SK-N-SH (cell line): ENCODE measurements around the gene PLEKHM2. TPM values are rescaled to one million over a fixed set of nuclear protein-coding genes. Genes with fewer than 3 reads are reported as not detected.
A peak's percentile ranks its signal among the peaks of the same experiment; 100 is the strongest.

Experiments
- CTCF ChIA-PET: fragments of 300-600, 350-600 bp; formaldehyde crosslinking; extraction: SDS; loops from one replicate; lab custom pipeline; 2021; lab: Yijun Ruan, JAX
- POLR2A ChIA-PET: fragments of 350-600 bp; sonication (Branson Sonifier 250); formaldehyde crosslinking; extraction: SDS; loops from one replicate; lab custom pipeline; 2020; ENCODE audit warnings: antibody characterized with exemption, inconsistent platforms; lab: Yijun Ruan, JAX
- DNase-seq: peaks from one replicate; pipeline ENCODE4 v3.0.0; 2012
- H2AFZ ChIP-seq: fragments of 200-600 bp; sonication (generic); 2 replicates; pipeline ENCODE4 v1.8.1; 2016; ENCODE audit warnings: antibody characterized with exemption, mild to moderate bottlenecking, low read depth
- H3F3A ChIP-seq: fragments of 200-600 bp; sonication (generic); replicated peaks from 2 replicates; pipeline ENCODE3; 2016; ENCODE audit warnings: antibody characterized with exemption, mild to moderate bottlenecking; ENCODE audit not compliant: insufficient read depth
- H3K27ac ChIP-seq, 2 experiments: fragments of 200-500 bp in 1 of 2; fragments of 200-600 bp in 1 of 2; sonication (Bioruptor generic) in 1 of 2; sonication (generic), shearing (Covaris generic) in 1 of 2; 2 replicates each; pipeline versions ENCODE4 v1.5.1 to v1.6.1; 2014 to 2016; ENCODE audit warnings: low read depth in 2 of 2, inconsistent platforms in 1 of 2, low read length in 1 of 2, mild to moderate bottlenecking in 1 of 2, mixed read lengths in 1 of 2
- H3K27me3 ChIP-seq: fragments of 200-600 bp; sonication (generic), shearing (Covaris generic); 2 replicates; pipeline ENCODE4 v1.6.1; 2016; ENCODE audit warnings: mixed run types; ENCODE audit not compliant: insufficient read depth
- H3K36me3 ChIP-seq, 2 experiments: fragments of 200-500 bp in 1 of 2; fragments of 200-600 bp in 1 of 2; sonication (Bioruptor generic) in 1 of 2; sonication (generic) in 1 of 2; replicated peaks in 1 of 2; 2 replicates each; pipeline versions ENCODE3 to v1.5.1; 2014 to 2016; ENCODE audit warnings: low read length in 1 of 2, mild to moderate bottlenecking in 1 of 2; ENCODE audit not compliant: insufficient read depth in 2 of 2, control insufficient read depth in 1 of 2
- H3K4me1 ChIP-seq, 2 experiments: fragments of 200-500 bp in 1 of 2; fragments of 200-600 bp in 1 of 2; sonication (Bioruptor generic) in 1 of 2; sonication (generic), shearing (Covaris generic) in 1 of 2; 2 replicates each; pipeline versions ENCODE4 v1.5.1 to v1.6.1; 2014 to 2016; ENCODE audit warnings: low read depth in 1 of 2, low read length in 1 of 2, mixed run types in 1 of 2; ENCODE audit not compliant: insufficient read depth in 2 of 2, control insufficient read depth in 1 of 2
- H3K4me2 ChIP-seq: fragments of 200-600 bp; sonication (generic), shearing (Covaris generic); 2 replicates; pipeline ENCODE4 v1.6.1; 2017; ENCODE audit warnings: mixed run types
- H3K4me3 ChIP-seq, 2 experiments: fragments of 200-500 bp in 1 of 2; fragments of 200-600 bp in 1 of 2; sonication (Bioruptor generic) in 1 of 2; sonication (generic), shearing (Covaris generic) in 1 of 2; 2 replicates each; pipeline versions ENCODE4 v1.5.1 to v1.8.1; 2014 to 2016; ENCODE audit warnings: low read depth in 2 of 2, inconsistent platforms in 1 of 2, low read length in 1 of 2, mild to moderate bottlenecking in 1 of 2, mixed read lengths in 1 of 2, moderate library complexity in 1 of 2
- H3K79me2 ChIP-seq: fragments of 200-600 bp; sonication (generic); 2 replicates; pipeline ENCODE4 v1.8.1; 2017; ENCODE audit warnings: mild to moderate bottlenecking; ENCODE audit not compliant: insufficient read depth
- H3K9ac ChIP-seq: fragments of 200-600 bp; sonication (generic); 2 replicates; pipeline ENCODE4 v1.6.1; 2017; ENCODE audit warnings: mixed run types
- H3K9me2 ChIP-seq: fragments of 200-600 bp; sonication (generic); 2 replicates; pipeline ENCODE4 v1.6.1; 2017; ENCODE audit warnings: mixed run types
- H3K9me3 ChIP-seq: fragments of 200-600 bp; sonication (generic); 2 replicates; pipeline ENCODE4 v1.6.1; 2017; ENCODE audit warnings: mixed run types, mild to moderate bottlenecking, moderate library complexity
- H4K20me1 ChIP-seq: fragments of 200-600 bp; sonication (generic); 2 replicates; pipeline ENCODE4 v1.6.1; 2017; ENCODE audit warnings: mild to moderate bottlenecking, mixed run types; ENCODE audit not compliant: insufficient read depth
- CHD2 ChIP-seq: fragments of 150-350 bp; IDR thresholded peaks from 2 replicates; pipeline ENCODE4 v1.6.1; 2018; ENCODE audit warnings: low read length; ENCODE audit not compliant: partially characterized antibody
- EZH2phosphoT487 ChIP-seq: fragments of 200-600 bp; sonication (generic); IDR thresholded peaks from 2 replicates; pipeline ENCODE4 v1.6.1; 2017; ENCODE audit warnings: low read depth, mixed run types, mild to moderate bottlenecking, antibody characterized with exemption, moderate library complexity, borderline replicate concordance
- FOXM1 ChIP-seq: IDR thresholded peaks from 2 replicates; pipeline ENCODE4 v1.4.0; 2012; ENCODE audit warnings: low read depth, mild to moderate bottlenecking
- GABPA ChIP-seq: IDR thresholded peaks from 2 replicates; pipeline ENCODE4 v1.4.0; 2012; ENCODE audit warnings: low read depth, mild to moderate bottlenecking
- GATA2 ChIP-seq: sonication (generic); formaldehyde crosslinking; IDR thresholded peaks from 2 replicates; pipeline ENCODE4 v1.5.0; 2020; ENCODE audit warnings: mild to moderate bottlenecking, missing genetic modification reagents
- NFIC ChIP-seq: IDR thresholded peaks from 2 replicates; pipeline ENCODE4 v1.4.0; 2012; ENCODE audit warnings: borderline replicate concordance
- PBX3 ChIP-seq: IDR thresholded peaks from 2 replicates; pipeline ENCODE4; 2012
- POLR2AphosphoS5 ChIP-seq: IDR thresholded peaks from 2 replicates; pipeline ENCODE4 v1.6.1; 2012; ENCODE audit warnings: low read depth, low read length
- RAD21 ChIP-seq: IDR thresholded peaks from 2 replicates; pipeline ENCODE4 v1.6.1; 2012; ENCODE audit warnings: mild to moderate bottlenecking, low read length
- RCOR1 ChIP-seq: fragments of 150-350 bp; IDR thresholded peaks from 2 replicates; pipeline ENCODE4 v1.6.1; 2017; ENCODE audit warnings: antibody characterized with exemption, low read length
- SMC3 ChIP-seq: IDR thresholded peaks from 2 replicates; pipeline ENCODE4 v1.6.1; 2012; ENCODE audit warnings: low read depth, low read length, improper control_type of control experiment
- TEAD4 ChIP-seq: IDR thresholded peaks from 2 replicates; pipeline ENCODE4 v1.4.0; 2012; ENCODE audit warnings: mild to moderate bottlenecking, borderline replicate concordance; ENCODE audit not compliant: insufficient read depth
- USF2 ChIP-seq: fragments of 150-350 bp; IDR thresholded peaks from 2 replicates; pipeline ENCODE4 v1.6.1; 2017; ENCODE audit warnings: antibody characterized with exemption, low read length, low read depth, borderline replicate concordance
- WGBS: methylation state at CpG from one replicate; pipeline ENCODE4 v1.1.6; 2017; ENCODE audit warnings: low lambda C conversion rate; 5-methylcytosine and 5-hydroxymethylcytosine counted together
- polyA plus RNA-seq, 3 experiments: library from polyadenylated mRNA; depleted of rRNA; stranded (reverse); fragments of >200 nt; gene quantifications; 2 replicates each; pipeline ENCODE4 v1.2.3, GENCODE V29; 2012
- TF ChIP-seq, protein P1 (sequence below): IDR thresholded peaks from 2 replicates; pipeline ENCODE4 v1.4.0; 2012; ENCODE audit warnings: low read depth

The PLEKHM2 gene
- polyA plus RNA-seq, 1 of the 3 experiments (the other 2 are of a cell fraction), result 38.9 TPM

GRCh38 chr1:15749399-15750291 lies 65.5 kb downstream of the PLEKHM2 start:
- CTCF ChIA-PET, result interaction anchor here (0.8 to 1.5 kb wide), 3 partner anchors 8 to 42 kb away, joined by 3 to 4 read pairs (median 3); no protein-coding TSS in a partner anchor
- TF ChIP-seq CHD2, result peak; percentile 65
- TF ChIP-seq SMC3, result no peak
- TF ChIP-seq TEAD4, result peak; percentile 19; the same call in 1 of the 2 replicates
- TF ChIP-seq GABPA, result peak; percentile 45; the same call in 1 of the 2 replicates
- no peak for TF ChIP-seq GATA2 (CRISPR knock-in tag)
- peak; percentile 30; the same call in 1 of the 2 replicates for TF ChIP-seq RCOR1
- TF ChIP-seq FOXM1, result no peak
- peak; percentile 65; the same call in 1 of the 2 replicates for TF ChIP-seq NFIC
- TF ChIP-seq, protein P1, sequence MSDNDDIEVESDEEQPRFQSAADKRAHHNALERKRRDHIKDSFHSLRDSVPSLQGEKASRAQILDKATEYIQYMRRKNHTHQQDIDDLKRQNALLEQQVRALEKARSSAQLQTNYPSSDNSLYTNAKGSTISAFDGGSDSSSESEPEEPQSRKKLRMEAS, result 0 out of 2 replicates have a peak, but pooled peaks have one; percentile 29
- H3K9me2 ChIP-seq, result no peaks in the 10 kb centered on the region
- no peak overlapping the region for H3K4me3 ChIP-seq
- no peaks in the 10 kb centered on the region for H3K27me3 ChIP-seq
- H4K20me1 ChIP-seq, result no peaks in the 10 kb centered on the region
- peak overlapping the region; percentile 43 to 45 for H3K27ac ChIP-seq
- POLR2A ChIA-PET, result no interaction called here
- peak overlapping the region; percentile 93 for H2AFZ ChIP-seq
- WGBS, result 51% methylated on average over 9 of the region's 19 CpGs
- no peaks in the 10 kb centered on the region for H3K9me3 ChIP-seq
- H3F3A ChIP-seq, result peaks cover 5% of the 10 kb centered on the region
- no peaks in the 10 kb centered on the region for H3K79me2 ChIP-seq
- H3K9ac ChIP-seq, result peak overlapping the region; percentile 42; the same call in 1 of the 2 replicates
- peak; percentile 72 for DNase-seq
- peaks cover 10 to 19% of the 10 kb centered on the region in 2 experiments; a peak in 3 of 4 replicates for H3K4me1 ChIP-seq
- no peaks in the 10 kb centered on the region for H3K36me3 ChIP-seq
- H3K4me2 ChIP-seq, result peak overlapping the region; percentile 59

GRCh38 chr1:15750924-15751323 lies 66.8 kb downstream of the PLEKHM2 start:
- no peak overlapping the region for H3K4me2 ChIP-seq

More at GRCh38 chr1:15750924-15751323, 66.8 kb downstream of the PLEKHM2 start:
- TF ChIP-seq USF2 (no peak), EZH2phosphoT487 (no peak), SMC3 (no peak), RAD21 (no peak), CHD2 (no peak), POLR2AphosphoS5 (no peak), RCOR1 (no peak), PBX3 (no peak)
- TF ChIP-seq, all 33 proteins: peak for 0
- H3K9me3 ChIP-seq, result no peaks in the 10 kb centered on the region
- no peaks in the 10 kb centered on the region for H3K27me3 ChIP-seq
- POLR2A ChIA-PET, result no interaction called here
- no peak overlapping the region for H3K4me3 ChIP-seq
- DNase-seq, result no peak
- H3K36me3 ChIP-seq, result no peaks in the 10 kb centered on the region
- H3F3A ChIP-seq, result peaks cover 10% of the 10 kb centered on the region
- H3K27ac ChIP-seq, result no peak overlapping the region
- no peak overlapping the region for H2AFZ ChIP-seq
- CTCF ChIA-PET, result interaction anchor here (0.6 to 0.9 kb wide), 3 partner anchors 9 to 181 kb away, joined by 3 read pairs; no protein-coding TSS in a partner anchor
- no peaks in the 10 kb centered on the region for H4K20me1 ChIP-seq
- H3K4me1 ChIP-seq, result peaks cover 10 to 22% of the 10 kb centered on the region in 2 experiments; a peak in 3 of 4 replicates
- H3K79me2 ChIP-seq, result no peaks in the 10 kb centered on the region
- no peaks in the 10 kb centered on the region for H3K9me2 ChIP-seq
- 99% methylated on average over 6 of the region's 12 CpGs for WGBS
- no peak overlapping the region for H3K9ac ChIP-seq
